ENCODE results near the gene BMP7. TPM values are rescaled to one million over a fixed set of nuclear protein-coding genes. Genes with fewer than 3 reads are reported as not detected.

BMP7 gene
- total and polyA plus RNA-seq, 2 of the 8 experiments (the other 6 are each of a cell fraction or from before 2014, with no cell fraction given), result 9.2 to 14.7 TPM

GRCh38 chr20:57158474-57158873 lies 108.0 kb downstream of the BMP7 start:
- H3K18ac ChIP-seq (ENCODE audit: extremely low read depth, low read length), result no peak overlapping the region
- no peaks in the 10 kb centered on the region for H3K79me1 ChIP-seq (ENCODE audit: low read depth, low read length)
- no peak overlapping the region for H2BK20ac ChIP-seq (ENCODE audit: low read length)
- H2AK5ac ChIP-seq (ENCODE audit: low read depth, low read length), result 0 out of 2 replicates have a peak overlapping the region, but pooled peaks have one; percentile 4
- H3K4ac ChIP-seq (replicated peaks; ENCODE audit: insufficient read length, low read depth, low read length), result no peak overlapping the region
- TF ChIP-seq POU5F1 (IDR thresholded peaks at IDR 0.05; ENCODE audit: low read depth, low read length) (no peak), POLR2AphosphoS5 (IDR thresholded peaks at IDR 0.05; ENCODE audit: low read depth, low read length) (no peak), ASH2L (IDR thresholded peaks at IDR 0.05; ENCODE audit: low read length) (no peak), CHD1 (IDR thresholded peaks at IDR 0.05; ENCODE audit: low read depth, low read length) (no peak)
- no peak overlapping the region for H4K8ac ChIP-seq (ENCODE audit: extremely low read depth, insufficient read depth, low read length)
- H3K4me1 ChIP-seq (replicated peaks in 1 of 4; ENCODE audit: control insufficient read depth in 3 of 4, insufficient read depth in 4 of 4, low read length in 3 of 4), result peaks cover 0 to 11% (median 4%) of the 10 kb centered on the region in 4 experiments; a peak in 3 of 7 replicates
- no peak for FAIRE-seq
- no peak overlapping the region for H2BK120ac ChIP-seq (replicated peaks; ENCODE audit: low read depth, low read length)
- ChIA-PET CTCF (ENCODE audit: partially characterized antibody) (no interaction called here), POLR2A (ENCODE audit: partially characterized antibody) (interaction anchor here (1.3 kb wide), 1 partner anchor 18 kb away, joined by 3 read pairs; no protein-coding TSS in a partner anchor)
- H3K27me3 ChIP-seq (replicated peaks in 1 of 4; ENCODE audit: control insufficient read depth in 3 of 4, extremely low read depth in 1 of 4, insufficient read depth in 3 of 4, low read length in 3 of 4), result no peaks in the 10 kb centered on the region; a peak in 2 of 7 replicates
- H2BK12ac ChIP-seq (ENCODE audit: low read depth, low read length), result no peak overlapping the region; the same call in 1 of the 2 replicates
- no peak overlapping the region for H3K56ac ChIP-seq (replicated peaks; ENCODE audit: insufficient read length, low read depth, low read length)
- no peaks in the 10 kb centered on the region for H3K23me2 ChIP-seq (ENCODE audit: low read depth, low read length)
- peak overlapping the region in 1 of 2 experiments; percentile 21; a peak in 1 of 4 replicates for H3K4me2 ChIP-seq (ENCODE audit: insufficient read depth in 1 of 2, low read depth in 2 of 2, low read length in 2 of 2)
- 88% methylated on average over 7 of the region's 7 CpGs; no CpG with 5 or more reads in 1 of the 2 experiments for WGBS, 2 experiments (ENCODE audit: extremely low coverage in 1 of 2, insufficient coverage in 1 of 2, insufficient read length in 1 of 2, insufficient replicate concordance in 2 of 2, low coverage in 1 of 2, low lambda C conversion rate in 2 of 2, missing lambda C conversion rate in 1 of 2)
- no peaks in the 10 kb centered on the region for H3K9me3 ChIP-seq (ENCODE audit: insufficient read depth in 2 of 2, low read depth in 1 of 2, low read length in 1 of 2)
- no peak overlapping the region for H2BK15ac ChIP-seq (ENCODE audit: low read length)
- no peak overlapping the region for H4K91ac ChIP-seq (replicated peaks; ENCODE audit: insufficient read length, low read length)
- no peak for DNase-seq (ENCODE audit: low read depth in 1 of 2, low spot score in 2 of 2)
- no peak overlapping the region for H3K9ac ChIP-seq (replicated peaks in 1 of 4; ENCODE audit: extremely low read depth in 1 of 4, low read depth in 3 of 4, low read length in 3 of 4)
- no peak overlapping the region for H3K14ac ChIP-seq (ENCODE audit: insufficient read length)
- H3K4me3 ChIP-seq (ENCODE audit: extremely low read depth in 1 of 4, insufficient read depth in 2 of 4, low read depth in 3 of 4, low read length in 4 of 4), result no peak overlapping the region
- H3K79me2 ChIP-seq (ENCODE audit: control insufficient read depth in 1 of 2, insufficient read depth in 2 of 2, low read length in 2 of 2), result no peaks in the 10 kb centered on the region
- no peak overlapping the region for H3K23ac ChIP-seq (ENCODE audit: insufficient read length)
- H3K36me3 ChIP-seq (ENCODE audit: control insufficient read depth in 2 of 4, insufficient read depth in 4 of 4, low read length in 3 of 4), result no peaks in the 10 kb centered on the region
- no peaks in the 10 kb centered on the region for H4K20me1 ChIP-seq (replicated peaks in 1 of 2; ENCODE audit: control insufficient read depth in 1 of 2, insufficient read depth in 2 of 2, low read length in 2 of 2)
- no peak overlapping the region for H3K27ac ChIP-seq (ENCODE audit: low read depth, low read length)
- no peak overlapping the region for H4K5ac ChIP-seq (ENCODE audit: insufficient read length, low read depth, low read length)
- H2BK5ac ChIP-seq (ENCODE audit: low read depth, low read length), result no peak overlapping the region
- H2AFZ ChIP-seq (ENCODE audit: low read length), result peak overlapping the region; percentile 77; the same call in 1 of the 2 replicates

All from H1 (cell line).